Measurements from ENCODE around the gene DOCK2.

Gene DOCK2

DNA sequence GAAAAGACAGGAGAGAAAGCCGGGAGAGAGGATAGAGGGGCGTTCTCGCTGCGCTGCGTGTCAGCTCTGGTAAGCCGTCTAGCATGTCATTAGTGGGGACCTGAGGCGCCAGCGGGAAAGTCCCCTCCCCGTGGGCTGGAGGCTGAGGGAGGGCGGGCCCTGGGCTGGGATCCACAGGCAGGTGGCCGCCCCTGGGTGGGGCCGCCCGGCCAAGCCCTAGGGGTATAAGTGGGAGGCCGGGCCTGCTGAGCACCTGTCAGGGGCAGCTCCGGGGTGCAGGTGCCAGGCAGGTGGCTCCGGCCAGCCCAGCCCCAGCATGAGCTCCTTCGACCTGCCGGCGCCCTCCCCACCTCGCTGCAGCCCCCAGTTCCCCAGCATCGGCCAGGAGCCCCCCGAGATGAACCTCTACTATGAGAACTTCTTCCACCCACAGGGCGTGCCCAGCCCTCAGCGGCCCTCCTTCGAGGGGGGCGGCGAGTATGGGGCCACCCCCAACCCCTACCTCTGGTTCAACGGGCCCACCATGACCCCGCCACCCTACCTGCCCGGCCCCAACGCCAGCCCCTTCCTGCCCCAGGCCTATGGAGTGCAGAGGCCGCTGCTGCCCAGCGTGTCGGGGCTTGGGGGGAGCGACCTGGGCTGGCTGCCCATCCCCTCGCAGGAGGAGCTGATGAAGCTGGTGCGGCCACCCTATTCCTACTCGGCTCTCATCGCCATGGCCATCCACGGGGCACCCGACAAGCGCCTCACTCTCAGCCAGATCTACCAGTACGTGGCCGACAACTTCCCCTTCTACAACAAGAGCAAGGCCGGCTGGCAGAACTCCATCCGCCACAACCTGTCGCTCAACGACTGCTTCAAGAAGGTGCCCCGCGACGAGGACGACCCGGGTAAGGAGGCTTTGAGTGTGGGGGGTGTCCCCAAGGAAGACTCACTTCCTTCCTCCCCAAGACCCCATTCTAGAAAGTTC is 468.9 kb downstream of the DOCK2 start, which contains the start of gene FOXI1:
TSS of gene FOXI1 (plus strand) at position 256 of the 970 bp plus-strand sequence. CDS start at position 317, 61 bp downstream.
- DNase-seq, result no peak

DNA sequence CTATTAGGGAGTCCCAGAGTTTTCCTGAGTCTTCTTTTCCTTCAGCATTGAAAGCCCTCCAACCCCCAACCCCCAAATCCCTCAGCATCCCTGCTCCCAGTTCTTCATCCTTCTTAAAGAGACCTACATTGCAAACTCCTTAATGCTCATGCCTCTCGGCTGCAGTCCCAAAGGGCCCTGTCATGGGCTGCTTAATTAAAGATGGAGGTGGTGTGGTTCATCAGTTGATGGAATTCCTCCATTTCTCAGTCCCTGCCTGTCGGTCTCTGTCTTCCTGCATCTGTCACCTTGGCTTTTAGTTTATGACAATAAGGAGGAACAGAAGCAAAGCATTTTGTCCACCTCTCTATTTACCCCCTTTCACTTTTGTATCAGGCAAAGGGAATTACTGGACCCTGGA is 470.6 kb downstream of the DOCK2 start:
- DNase-seq, result no peak

DNA sequence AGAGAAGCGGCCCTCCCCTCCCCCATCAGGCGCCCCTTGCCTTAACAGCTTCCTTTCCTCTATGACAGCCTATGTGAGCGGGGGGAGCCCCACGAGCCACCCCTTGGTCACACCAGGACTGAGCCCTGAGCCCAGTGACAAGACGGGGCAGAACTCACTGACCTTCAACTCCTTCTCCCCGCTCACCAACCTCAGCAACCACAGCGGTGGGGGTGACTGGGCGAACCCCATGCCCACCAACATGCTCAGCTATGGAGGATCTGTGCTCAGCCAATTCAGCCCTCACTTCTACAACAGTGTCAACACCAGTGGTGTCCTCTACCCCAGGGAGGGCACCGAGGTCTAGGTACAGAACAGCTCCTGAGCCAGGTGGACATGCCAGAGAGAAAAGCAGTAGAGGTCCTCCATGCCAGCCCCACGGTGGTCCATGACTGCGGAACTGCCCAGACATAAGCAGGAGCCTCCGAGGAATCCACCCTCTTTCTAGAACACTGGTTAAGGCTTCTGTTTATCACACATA is 471.3 kb downstream of the DOCK2 start:
- DNase-seq, result no peak

DNA sequence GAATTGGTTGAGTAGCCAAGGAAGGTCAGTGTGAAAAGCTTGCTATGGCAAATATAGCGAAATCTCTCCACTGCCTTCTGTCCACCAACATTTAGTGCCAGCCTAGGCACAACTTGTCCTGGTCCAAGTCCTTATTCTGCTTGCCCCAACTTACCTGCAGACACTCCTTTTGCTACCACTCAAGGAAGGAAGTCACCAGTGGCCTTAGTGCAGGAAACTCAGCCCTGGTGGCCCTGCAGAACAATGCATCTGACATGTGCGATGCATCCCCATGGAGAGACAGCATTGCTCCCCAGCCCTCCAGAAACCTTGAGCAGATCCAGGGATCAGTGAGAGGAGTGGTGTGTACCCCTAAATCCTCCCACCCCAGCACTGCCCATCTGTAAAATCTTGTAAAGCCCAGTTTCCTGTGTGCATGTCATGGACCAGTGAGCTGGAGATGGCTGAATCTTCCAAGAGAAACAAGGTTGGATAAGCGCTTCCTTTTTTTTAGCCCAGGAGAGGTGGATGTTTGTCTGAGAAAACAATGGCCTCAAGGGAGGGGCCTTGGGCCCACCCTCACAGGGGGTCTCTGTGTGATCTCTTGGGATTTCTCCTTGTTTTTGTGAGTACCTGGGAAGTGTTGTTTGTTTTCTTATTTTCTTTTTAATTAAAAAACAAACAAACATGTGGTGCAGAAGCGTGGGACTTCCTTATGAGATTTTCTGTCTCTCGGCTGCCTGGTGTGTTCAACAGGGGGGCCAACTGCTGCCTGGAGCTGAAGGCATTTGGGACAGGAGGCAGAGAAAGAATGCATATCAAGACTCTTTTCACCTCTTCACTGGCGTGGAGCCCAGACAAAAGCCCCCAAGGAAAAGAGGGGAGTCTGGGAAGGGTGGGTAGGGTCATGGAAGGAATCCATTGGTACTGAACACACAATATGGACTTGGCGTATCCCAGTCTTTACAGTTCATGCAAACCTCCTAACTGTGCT is 472.3 kb downstream of the DOCK2 start:
- DNase-seq, result no peak

DNA sequence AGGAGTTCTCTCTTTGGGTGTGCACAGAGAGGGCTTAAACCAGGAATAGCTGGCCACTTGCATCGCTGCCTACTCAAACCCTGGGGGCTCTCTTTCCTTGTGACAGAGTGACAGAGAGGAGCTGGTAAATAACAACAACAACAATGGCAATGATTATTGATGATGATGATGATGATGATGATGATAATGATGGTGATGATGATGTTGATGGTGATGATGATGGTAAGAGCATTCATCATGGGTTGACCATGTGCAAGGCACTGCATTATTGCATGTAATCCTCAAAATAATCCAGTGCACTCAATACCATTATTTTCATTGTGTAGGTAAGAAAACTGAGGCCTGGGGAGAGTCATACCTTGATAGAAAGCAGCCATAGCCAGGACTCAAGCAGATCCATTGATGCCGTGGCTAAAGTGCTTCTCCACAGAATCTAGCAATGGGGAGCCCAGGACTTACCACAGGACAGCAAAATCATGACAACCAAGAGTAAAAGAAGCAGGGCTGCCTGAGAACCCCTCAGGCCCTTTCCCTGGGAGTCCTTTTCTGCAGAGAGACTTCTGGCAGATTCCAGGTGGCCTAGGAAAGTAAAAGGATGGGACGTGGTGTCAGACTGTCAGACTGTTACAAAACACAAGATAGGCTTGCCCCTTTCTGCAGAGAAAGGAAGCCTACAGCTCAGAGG is 473.5 kb downstream of the DOCK2 start:
- DNase-seq, result no peak

DNA sequence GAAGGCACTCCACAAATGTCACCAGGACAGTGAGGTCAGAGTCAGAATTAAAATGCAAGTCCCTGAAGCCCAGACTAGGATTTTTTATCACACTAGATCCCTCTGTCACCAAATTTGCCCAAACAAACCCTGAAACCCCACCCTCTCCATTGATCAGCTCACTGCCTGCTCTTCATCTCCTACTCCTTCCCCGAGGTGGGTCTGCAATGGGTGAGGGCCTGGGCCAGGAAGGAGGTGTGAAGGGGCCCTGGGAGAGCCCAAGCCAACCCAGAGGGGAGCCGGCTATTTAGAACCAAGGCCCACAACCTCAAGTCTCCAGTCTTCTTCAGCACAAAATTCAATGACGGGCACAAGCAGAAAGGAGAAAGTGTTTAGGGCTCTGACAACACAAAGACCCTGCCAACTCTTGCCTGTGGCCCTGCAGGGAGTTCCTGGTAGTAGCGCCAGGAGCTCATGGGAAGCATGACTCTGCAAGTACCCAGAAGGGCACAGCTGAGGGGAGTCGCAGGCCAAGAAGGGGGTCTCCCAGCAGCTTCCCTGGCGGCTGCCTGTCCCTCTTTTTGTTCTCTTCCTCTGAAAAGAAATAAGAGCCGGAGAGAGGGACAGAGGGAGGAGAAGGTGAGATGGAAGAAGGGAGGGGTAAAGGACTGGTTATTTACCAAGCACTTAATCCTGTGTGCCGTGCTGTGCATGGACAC is 474.2 kb downstream of the DOCK2 start:
- DNase-seq, result no peak

DNA sequence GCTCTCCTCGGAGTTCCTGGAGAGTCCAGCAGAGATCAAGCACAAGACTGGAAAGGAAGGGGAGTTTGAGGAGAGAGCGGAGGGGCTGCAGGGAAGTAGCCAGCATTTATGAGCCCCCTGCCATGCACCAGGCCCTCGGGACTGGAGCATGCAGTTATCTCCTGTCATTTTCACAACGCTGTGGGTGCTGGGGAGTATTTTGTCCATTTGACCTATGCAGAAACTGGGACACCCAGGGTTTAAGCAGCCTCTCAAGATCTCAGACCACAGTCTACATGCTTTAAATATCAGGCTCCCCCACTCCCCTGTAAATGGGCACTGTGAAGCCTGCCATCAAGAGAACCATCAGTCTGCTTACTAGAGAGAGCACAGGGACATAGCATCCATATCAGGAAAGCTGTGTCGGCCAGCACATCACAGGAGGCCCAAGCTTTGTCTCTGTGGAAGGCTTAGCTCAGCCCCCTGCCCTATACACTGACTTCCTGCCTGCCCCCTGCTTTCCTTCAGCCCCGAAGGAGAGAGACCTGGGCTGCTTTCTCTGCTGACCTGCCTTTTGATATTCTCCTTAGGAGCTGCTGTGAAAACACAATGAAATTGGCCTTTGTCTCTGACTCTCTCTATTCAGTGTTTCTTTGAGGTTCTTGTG is 475.9 kb downstream of the DOCK2 start:
- DNase-seq, result no peak

DNA sequence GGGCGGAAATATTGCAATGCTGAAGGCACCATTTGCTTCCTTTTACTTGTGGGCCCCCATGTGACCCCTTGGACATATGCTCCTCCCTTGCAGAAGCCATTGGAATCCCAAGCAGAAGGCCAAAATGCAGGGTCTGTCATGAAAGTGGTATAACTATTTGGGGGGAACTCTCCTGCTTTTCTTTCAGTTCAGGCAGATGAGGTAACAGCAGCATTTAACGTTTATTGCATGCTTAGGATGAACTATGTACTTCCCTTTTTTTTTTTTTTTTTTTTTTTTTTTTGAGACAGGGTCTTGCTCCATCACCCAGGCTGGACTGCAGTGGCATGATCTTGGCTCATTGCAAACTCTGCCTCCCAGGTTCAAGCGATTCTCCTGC is 476.4 kb downstream of the DOCK2 start:
- DNase-seq, result no peak

DNA sequence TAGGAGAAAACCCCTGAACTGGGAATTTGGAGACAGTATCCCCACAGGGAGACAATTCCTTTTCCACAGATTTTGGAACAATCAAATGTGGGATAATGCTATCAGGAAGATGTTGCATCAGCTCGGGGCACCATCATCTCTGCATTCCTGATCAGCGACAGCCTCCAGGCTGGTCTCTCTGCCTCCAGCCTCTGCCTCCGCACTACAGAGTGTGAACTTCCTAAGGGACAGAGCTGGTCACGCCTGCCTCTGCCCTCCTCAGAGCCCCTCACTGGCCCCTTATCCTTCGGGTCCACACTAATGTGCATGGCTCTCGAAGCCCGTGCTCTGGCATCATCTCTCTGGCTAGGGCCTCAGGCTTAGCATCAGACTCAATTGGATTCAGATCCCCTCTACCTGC is 477.2 kb downstream of the DOCK2 start:
- no peak for DNase-seq

DNA sequence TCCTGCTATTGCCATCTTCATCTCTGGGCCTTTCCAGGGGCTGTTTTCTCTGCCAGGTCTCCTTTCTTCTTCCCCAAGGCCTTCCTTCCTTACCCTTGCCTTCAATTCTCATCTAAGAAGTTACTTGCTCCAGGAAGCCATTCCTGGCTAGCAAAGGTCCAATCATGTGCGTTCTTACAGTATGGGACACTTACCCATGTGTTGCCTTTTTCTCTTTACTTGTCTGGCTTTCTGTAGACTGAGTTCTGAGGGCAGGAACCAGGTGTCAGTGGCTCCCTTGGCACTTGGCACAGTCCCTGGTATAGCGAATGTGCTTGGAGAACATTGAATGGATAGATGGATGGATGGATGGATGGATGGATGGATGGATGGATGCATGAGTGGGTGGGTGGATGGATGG is 478.9 kb downstream of the DOCK2 start:
- DNase-seq, result no peak

DNA sequence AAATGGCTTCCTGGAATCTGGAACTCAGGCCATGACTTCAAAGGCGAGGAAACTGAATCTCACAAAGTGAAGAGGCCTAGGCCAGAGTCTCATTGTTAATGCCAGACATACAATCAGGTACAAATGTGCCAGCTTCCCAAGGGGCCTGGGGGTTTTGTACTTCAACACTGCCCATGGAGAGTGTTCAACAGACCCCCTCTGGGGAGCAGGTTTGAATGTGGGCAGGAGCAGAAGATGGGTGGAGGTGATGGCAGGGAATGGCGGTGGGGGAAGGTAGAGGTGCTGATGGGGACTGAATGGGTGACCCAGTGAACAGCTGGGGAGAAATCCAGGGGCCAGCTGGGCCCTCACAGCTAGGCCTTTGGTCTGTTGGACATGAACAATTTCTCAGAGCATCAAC is 480.7 kb downstream of the DOCK2 start:
- DNase-seq, result no peak

DNA sequence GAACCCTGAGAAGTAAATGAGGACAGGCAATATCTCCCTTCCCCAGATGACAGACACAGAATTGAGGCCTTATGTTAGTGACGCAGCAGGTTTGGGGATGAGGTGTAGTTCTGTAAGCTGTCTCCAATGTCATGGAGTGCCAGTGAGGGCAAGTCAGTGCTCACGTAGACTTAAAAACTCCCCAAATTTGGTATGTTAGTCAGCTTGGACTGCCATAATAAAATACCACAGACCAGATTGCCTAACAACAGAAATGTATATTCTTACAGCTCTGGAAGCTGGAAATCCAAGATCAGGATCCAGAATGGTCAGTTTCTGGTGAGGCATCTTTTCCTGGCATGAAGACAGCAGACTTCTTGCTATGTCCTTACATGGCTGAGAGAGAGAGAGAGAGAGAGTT is 483.5 kb downstream of the DOCK2 start:
- no peak for DNase-seq

DNA sequence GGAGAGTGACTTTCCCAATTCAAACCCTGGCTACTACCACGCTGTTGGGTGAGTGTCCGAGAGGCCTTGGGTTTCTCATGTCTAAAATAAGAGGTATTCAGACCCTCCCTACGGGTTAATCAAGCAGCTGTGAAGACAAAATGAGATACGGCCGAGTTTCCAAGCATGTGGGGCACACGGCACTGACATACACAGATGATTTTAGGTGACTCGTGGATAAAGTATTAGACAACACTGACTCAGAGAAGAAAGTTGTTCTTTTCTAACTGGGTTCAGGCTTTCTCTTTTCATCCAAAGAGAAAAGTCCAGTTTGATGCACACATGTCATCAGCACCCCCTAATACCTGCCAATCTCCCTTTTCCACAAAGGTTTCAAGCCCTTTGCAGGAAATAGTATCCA is 484.2 kb downstream of the DOCK2 start:
- no peak for DNase-seq

DNA sequence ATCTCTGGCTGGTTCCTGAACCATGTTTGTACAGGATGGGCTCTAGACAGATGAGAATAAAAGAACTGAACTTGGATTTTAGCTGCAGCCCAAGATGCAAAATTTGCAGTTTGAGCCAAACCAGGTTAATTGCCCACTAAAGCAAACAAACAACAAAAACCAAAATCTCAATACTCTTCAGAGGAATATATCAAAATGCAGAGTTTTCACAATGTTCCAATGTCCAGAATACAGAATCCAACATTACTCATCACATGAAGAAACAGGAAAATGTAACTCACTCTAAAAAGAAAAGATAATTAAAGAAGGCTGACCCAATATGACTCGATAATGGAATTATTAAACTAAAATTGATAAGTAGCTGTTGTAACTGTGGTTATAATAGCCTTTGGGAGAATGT is 489.0 kb downstream of the DOCK2 start:
- DNase-seq, result no peak

DNA sequence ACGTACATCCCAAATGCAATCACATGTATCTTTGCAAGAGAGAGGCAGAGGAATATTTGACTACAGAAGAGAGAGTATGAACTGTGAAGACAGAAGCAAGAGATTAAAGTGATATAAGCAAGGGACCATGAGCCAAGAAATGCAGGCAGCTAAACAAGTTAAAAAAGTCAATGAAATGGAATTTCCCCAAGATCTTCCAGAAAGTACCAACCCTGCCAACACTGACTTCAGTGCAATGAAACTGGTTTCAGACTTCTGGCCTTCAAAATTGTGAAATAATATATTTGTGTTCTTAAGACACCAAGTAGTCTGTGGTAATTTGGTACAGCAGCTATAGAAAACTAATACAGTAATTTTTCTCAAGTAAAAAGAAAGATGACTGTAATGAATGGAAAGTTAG is 489.6 kb downstream of the DOCK2 start:
- DNase-seq, result no peak

DNA sequence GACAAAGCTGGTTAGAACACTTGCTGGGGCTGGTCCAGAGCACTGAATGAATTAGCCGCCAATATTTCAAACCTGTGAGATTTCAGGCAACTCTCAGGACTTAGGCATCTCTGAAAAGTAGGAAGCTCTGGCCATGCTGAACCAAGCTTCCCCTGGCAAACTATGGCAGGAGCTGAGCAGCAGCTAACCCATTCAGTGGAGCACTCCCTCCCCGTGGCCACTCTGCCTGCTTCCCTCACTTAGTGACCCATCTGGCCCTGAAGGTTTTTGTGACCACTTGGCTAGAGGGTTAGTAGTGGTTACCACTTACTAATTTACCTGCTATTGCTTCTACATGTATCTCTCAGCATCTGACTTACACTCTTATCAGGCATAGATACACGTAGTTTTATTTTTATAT is 494.2 kb downstream of the DOCK2 start:
- no peak for DNase-seq

DNA sequence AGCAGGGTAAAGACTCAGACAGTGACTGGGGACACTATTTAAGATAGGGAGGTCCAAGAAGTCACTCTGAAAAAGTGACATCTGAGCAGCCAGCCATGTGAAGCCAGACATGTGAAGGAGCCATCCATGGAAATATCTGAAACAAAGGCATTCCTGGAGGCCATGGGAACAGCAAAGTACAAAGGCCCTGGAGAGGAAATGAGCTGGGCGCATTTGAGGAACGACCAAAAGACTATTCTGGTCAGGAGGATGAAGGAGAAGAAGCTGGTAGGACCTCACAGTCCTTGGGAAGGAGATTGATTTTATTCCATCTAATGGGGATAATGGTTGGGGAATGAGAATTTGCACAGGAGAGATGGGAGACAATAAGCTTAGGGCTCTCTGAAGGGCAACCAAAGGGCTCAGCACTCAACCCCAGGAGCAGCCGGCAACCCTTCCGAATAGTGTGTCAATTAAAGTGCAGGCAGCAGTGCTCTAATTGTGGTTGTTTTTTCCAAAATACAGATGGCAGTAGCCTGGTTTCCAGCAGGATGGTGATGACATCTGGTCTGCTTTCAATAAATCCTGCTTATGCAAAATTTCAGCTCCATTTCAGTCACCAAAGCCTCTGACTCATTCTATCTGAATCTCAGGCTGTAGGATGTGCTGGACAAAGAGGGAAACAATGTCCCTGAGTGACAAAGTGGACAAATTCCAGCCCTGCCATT is 495.3 kb downstream of the DOCK2 start:
- no peak for DNase-seq
